ELR (cell line): ENCODE data around the gene BDNF.
"Not testable (repeated sequence)": the region's sequence is repeated elsewhere in the genome, so short reads cannot be mapped to it uniquely, and the experiment has no call there.

Experiments used
- DNase-seq: peaks from one replicate; pipeline ENCODE4 v3.0.0-alpha.2; 2015; ENCODE audit warnings: low read depth

Gene BDNF

DNA sequence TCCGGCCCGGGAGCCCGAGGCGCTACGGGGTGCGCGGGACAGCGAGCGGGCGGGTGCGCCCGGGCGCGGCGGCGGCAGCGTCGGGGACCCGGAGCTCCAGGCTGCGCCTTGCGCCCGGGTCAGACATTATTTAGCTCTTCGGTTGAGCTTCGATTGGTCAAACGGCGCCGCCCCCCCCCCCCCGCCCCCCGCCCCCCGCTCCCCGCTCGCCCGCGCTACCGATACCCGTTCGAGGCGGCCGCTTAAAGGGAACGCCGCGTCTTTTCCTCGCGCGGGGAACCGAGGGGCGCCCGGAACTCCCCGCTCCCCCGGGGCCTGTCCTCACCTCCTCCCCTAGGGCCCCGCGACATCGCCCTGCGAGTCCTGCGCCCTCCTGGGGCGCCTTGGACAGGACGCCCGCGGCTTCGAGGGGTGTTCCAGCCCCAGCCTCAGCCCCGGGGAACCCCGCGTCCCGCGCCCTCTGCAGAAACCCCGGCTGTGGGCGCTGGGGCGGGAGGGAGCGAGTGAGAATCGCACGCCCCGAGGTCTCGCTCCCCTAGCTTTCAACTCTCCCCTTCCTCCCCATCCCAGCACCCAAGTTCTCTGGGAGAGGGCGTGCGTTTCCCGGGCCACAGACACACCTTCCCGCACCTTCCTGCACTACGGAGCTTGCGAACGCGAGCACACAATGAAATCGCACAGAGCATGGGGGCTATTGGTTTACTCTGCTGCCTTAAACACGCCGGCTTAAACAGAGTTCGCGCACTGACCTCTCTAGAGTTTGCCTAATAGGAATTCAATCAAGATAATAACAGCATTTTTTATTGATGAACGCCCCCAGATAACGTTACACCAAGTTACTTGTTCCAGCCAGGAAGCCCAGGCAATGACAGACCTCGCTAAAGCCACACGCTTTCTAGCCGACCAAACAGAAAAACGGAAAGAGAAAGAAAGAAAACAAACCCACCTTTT is at the start of gene BDNF:
TSS of gene BDNF (minus strand) at position 105 of the 951 bp plus-strand sequence. CDS start 41,891 bp downstream, outside the sequence.
- peak; percentile 77 for DNase-seq

- DNase-seq = no peak
Observed at GRCh38 chr11:27740362-27741013, 40.2 kb upstream of the BDNF start.

DNA sequence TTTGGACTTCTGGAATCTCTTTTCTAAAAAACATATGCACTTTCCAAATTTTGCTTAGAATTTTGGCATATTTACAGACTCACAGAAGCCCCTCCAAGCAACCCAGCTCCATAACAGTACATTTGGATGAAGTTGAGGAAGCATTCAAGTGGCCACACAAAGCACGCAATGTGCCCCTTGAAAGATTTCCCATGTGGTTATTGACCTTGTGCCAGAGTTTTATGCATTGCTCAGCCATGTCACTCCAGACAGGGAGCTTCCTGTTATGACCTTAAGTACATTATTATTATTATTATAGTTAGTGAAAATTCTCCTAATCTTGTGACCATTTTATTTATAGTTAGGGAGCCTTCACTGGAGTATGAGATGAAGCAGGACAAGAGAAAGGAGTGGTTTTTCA is 35.0 kb upstream of the BDNF start:
- DNase-seq = no peak

DNA sequence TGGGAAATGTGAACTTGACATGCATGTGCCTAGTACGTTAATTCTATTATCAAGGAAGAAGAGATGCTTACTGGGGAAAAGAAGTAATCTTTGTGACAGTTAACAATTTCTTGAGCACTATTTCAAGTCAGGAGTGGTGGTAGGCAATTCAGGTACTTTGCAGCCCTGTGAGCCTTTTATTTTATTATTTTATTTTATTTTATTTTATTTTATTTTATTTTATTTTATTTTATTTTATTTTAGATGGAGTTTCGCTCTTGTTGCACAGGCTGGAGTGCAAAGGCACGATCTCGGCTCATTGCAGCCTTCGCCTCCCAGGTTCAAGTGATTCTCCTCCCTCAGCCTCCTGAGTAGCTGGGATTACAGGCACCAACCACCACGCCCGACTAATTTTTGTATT is 31.5 kb upstream of the BDNF start:
- DNase-seq = not testable (repeated sequence)

DNA sequence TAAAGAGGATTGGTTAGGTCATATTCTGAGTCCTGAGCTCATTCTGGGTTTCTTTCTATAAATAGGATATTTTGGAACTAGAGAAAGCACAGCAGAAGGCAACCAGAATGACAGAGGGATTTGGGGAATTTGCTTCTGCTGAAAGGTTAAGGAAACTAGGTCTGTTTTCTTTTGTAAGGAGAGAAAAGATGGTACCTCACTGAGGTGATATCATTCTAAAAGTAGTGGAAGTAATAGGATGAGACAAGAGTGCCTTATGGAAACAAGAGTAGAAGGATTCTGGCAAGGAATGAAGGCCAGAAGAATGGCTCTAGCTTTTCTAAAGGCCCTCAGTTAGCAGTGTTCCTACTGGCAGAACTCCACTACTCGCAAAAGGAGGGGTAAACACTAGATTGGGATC is 26.7 kb upstream of the BDNF start:
- DNase-seq = no peak

GRCh38 chr11:27723687-27724086 is 23.4 kb upstream of the BDNF start:
- DNase-seq = peak; percentile 32

DNA sequence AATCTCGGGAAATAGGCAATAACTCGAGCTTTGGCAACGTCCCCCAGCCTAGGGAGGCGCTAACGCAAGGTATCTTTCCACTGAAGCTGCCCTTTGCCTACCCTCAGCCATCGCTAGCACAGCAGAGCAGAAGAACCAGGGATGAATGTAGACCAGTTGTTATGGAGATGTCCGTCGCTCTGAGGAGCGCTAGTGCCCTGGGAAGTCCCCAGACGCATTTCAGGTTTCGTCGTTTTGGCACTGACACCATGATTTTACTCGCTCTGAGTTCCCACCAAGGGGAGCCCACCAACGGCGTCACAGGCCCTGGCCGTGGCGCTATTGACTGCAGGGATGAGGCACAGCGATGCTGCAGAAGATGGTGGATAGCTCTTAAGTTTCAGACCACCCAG is 22.7 kb upstream of the BDNF start:
- DNase-seq = no peak

DNA sequence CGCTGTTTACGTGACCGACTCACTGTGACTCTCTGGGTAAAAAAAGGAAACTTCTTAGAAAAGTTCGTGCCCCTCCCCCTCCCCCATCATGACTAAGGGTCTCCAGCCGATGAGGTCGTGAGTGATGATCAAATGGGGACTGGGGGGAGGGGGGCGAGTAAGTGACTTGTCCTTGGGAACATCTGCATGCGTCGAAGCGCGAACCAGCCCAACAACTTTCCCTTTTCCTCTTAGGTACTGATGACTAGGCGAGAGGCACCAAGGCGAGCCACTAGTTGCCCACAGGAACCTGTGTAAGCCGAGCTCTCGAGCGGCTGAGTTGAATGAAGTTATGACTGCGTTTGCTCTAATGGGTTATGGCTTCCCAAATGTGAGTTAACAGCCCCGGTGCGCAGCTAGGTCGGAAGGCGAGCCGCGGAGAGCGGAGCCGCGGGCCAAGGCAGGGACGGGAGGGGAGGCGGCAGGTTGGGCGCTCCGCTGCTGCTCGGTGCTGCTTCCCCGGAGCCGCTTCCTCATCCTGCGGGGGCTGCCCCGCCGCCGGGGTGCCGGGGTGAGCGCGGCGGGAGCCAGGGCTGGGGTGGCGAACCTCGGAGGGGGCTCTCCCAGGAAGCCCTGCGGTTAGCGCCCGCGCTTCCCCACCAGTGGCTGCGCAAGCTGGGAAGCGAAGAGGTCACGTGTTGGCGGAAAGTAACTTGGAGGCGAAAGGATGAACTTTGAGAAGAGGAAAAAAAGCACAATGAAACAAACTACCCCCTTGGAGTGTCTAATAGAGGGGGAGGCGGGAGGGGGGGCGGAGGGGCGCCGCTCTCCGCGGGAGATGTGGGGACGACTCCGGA is 22.1 kb upstream of the BDNF start:
- DNase-seq = peak; percentile 74

- DNase-seq = no peak
Observed at GRCh38 chr11:27721264-27722116, 21.2 kb upstream of the BDNF start.

DNA sequence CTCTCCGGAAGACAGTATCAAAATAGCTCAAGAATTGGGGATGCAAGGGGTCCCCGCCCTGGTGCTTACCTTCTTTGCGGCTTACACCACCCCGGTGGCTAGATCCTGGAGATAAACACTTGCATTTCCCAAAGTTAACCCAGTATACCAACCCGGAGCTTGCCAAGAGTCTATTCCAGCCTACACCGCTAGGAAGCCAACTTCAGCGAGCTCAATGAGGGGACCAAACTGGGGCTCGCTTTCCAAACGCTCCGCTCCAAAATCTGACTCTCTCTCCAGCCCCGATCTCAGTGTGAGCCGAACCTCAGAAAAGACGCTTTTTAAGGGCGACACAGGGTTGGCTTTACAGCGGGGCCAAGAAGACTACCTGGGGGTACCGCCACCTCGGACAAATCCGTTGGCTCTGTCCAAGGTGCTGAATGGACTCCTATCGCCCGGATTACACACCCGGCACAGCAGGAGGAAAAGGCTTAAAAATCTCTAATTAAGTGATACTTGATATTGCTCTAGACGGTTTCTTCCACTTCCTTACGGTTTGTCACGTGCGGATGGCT is 20.1 kb upstream of the BDNF start:
- peak; percentile 74 for DNase-seq

- peak; percentile 23 for DNase-seq
Observed at GRCh38 chr11:27719546-27719925, 19.3 kb upstream of the BDNF start.

- peak; percentile 73 for DNase-seq
Observed at GRCh38 chr11:27718863-27719545, 18.7 kb upstream of the BDNF start.

GRCh38 chr11:27718346-27718862 is 18.1 kb upstream of the BDNF start:
- DNase-seq = peak; percentile 93

- DNase-seq = peak; percentile 44
Observed at GRCh38 chr11:27717801-27718229, 17.6 kb upstream of the BDNF start.

DNA sequence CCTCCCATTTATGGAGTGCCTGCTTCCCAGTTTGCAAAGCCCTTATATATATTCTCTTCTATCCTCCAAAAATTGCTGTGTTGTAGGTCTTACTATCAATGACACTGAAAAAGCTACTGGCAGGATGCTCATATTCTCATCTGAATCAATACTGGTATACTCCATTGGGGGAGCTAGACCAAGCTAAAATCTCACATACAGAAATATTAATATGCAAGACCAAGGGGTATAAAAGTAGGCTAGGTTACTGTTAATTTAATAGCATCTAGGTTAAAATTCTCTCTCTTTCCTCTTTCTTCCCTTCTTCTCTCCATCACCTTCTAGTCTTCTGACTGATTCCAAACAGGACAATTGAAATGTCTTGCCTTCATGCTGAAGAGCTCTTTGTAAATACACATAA is 17.1 kb upstream of the BDNF start:
- peak; percentile 73 for DNase-seq

GRCh38 chr11:27716835-27717234 is 16.6 kb upstream of the BDNF start:
- peak; percentile 62 for DNase-seq

GRCh38 chr11:27716216-27716615 is 16.0 kb upstream of the BDNF start:
- DNase-seq = no peak

DNA sequence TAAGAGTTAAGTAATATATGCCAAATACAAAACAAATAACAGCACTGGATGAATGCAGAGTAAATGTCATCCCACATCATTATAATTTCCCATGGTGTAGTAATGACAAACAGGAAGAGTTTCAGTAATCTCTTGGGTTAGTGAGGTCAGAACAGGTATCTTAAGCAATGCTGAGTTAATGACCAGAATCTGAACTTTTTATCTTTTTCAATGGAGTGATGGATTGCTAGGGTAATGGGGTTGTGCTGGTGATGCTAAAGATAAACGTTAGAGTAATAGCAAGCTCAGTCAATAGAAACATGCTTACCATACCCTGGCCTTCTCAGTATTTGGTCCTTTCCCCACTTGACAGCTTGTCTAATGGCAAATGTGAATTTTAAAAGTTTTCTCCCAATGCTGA is 11.5 kb upstream of the BDNF start:
- DNase-seq = no peak

GRCh38 chr11:27710536-27710935 is 10.3 kb upstream of the BDNF start:
- DNase-seq = no peak

- DNase-seq = no peak
Observed at GRCh38 chr11:27707676-27708075, 7.4 kb upstream of the BDNF start.
